Erythroblast (primary cell): Measurements from ENCODE around the gene ARAP1.
A peak's percentile ranks its signal among the peaks of the same experiment; 100 is the strongest.

ENCODE experiments used
- GATA1 ChIP-seq: IDR thresholded peaks from 2 replicates; pipeline ENCODE4 v1.6.1; 2011; ENCODE audit warnings: low read depth, mild to moderate bottlenecking, control low read depth, low read length, moderate library complexity
- POLR2A ChIP-seq: IDR thresholded peaks from 2 replicates; pipeline ENCODE4 v1.6.1; 2011; ENCODE audit warnings: mild to moderate bottlenecking, low read length

DNA sequence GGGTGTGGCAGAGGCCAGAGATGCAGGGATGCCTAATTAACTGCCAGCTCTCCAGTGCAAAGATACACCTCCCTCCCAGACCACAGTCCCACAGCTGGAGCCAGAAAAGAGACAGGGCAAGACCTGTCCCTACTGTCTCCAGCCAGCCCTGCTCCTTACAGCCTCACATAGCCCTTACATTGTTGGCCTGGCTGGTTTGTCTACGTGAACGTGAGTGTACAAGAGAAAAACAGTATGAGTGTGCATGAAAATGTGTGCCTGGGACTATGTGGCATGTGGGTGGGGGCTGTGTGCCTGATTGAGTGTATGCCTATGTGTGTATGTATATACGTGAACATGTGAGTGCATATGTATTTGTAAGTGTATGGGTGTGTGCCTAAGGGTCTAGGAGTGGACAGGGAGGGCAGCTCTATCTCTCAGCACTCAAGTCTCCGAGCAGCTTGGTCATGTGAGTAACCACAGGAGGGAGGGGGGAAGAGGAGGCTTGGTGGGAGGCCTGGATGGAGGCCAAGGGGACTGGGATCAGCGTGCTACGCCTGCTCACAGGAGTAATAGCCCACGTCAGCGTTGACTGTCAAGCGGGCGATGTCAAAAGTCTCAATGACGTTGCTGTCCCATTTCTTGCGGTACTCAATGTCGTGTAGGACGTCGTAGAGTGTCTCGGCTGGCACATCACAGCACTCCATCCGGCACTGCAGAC is 6.6 kb upstream of the ARAP1 start:
- peak; percentile 56 for TF ChIP-seq POLR2A
- TF ChIP-seq GATA1 = no peak
